ENCODE measurements around the gene UTP4. TPM values are rescaled to one million over a fixed set of nuclear protein-coding genes. Genes with fewer than 3 reads are reported as not detected.

UTP4 gene
- total RNA-seq, 1 donor from 2014 or later: 51.4 TPM

GRCh38 chr16:69088684-69089083 lies 43.8 kb upstream of the UTP4 start:
- Mint-ChIP-seq H3K4me1 (ENCODE audit: low read depth) (peaks cover 15% of the 10 kb centered on the region), H3K9me3 (ENCODE audit: low read depth) (no peaks in the 10 kb centered on the region)

GRCh38 chr16:69089091-69089910 lies 43.1 kb upstream of the UTP4 start:
- Mint-ChIP-seq H3K4me1 (ENCODE audit: low read depth) (peaks cover 15% of the 10 kb centered on the region), H3K36me3 (ENCODE audit: insufficient read depth) (peaks cover 3% of the 10 kb centered on the region), H3K4me3 (ENCODE audit: low read depth) (no peak overlapping the region), H3K27ac (peak overlapping the region; percentile 65), H3K9me3 (ENCODE audit: low read depth) (no peaks in the 10 kb centered on the region), H3K27me3 (no peaks in the 10 kb centered on the region)
- peak; percentile 14 for DNase-seq (ENCODE audit: low spot score, unreplicated experiment)
- no peak for TF ChIP-seq CTCF (IDR thresholded peaks at IDR 0.05; ENCODE audit: unreplicated experiment)

More at GRCh38 chr16:69088684-69089083, 43.8 kb upstream of the UTP4 start:
- DNase-seq (ENCODE audit: low spot score, unreplicated experiment): no peak
- no peak for TF ChIP-seq CTCF (IDR thresholded peaks at IDR 0.05; ENCODE audit: unreplicated experiment)
- no peak overlapping the region for H3K4me3 Mint-ChIP-seq (ENCODE audit: low read depth)
- peak overlapping the region; percentile 65 for H3K27ac Mint-ChIP-seq
- H3K36me3 Mint-ChIP-seq (ENCODE audit: insufficient read depth): peaks cover 3% of the 10 kb centered on the region
- no peaks in the 10 kb centered on the region for H3K27me3 Mint-ChIP-seq

- H3K9me3 Mint-ChIP-seq (ENCODE audit: low read depth): no peaks in the 10 kb centered on the region
- H3K36me3 Mint-ChIP-seq (ENCODE audit: insufficient read depth): no peaks in the 10 kb centered on the region
- no peaks in the 10 kb centered on the region for H3K27me3 Mint-ChIP-seq
- no peak for TF ChIP-seq CTCF (IDR thresholded peaks at IDR 0.05; ENCODE audit: unreplicated experiment)
- no peak for DNase-seq (ENCODE audit: low spot score, unreplicated experiment)
- peaks cover 9% of the 10 kb centered on the region for H3K4me1 Mint-ChIP-seq (ENCODE audit: low read depth)
- H3K27ac Mint-ChIP-seq: no peak overlapping the region
- no peak overlapping the region for H3K4me3 Mint-ChIP-seq (ENCODE audit: low read depth)
Measured at GRCh38 chr16:69093974-69094373, 38.5 kb upstream of the UTP4 start.

GRCh38 chr16:69094501-69094900 lies 37.9 kb upstream of the UTP4 start:
- Mint-ChIP-seq H3K9me3 (ENCODE audit: low read depth) (no peaks in the 10 kb centered on the region), H3K27ac (no peak overlapping the region), H3K4me1 (ENCODE audit: low read depth) (peaks cover 3% of the 10 kb centered on the region), H3K27me3 (no peaks in the 10 kb centered on the region), H3K4me3 (ENCODE audit: low read depth) (no peak overlapping the region), H3K36me3 (ENCODE audit: insufficient read depth) (no peaks in the 10 kb centered on the region)
- DNase-seq (ENCODE audit: low spot score, unreplicated experiment): no peak
- TF ChIP-seq CTCF (IDR thresholded peaks at IDR 0.05; ENCODE audit: unreplicated experiment): no peak

GRCh38 chr16:69095193-69095592 lies 37.3 kb upstream of the UTP4 start:
- no peaks in the 10 kb centered on the region for H3K27me3 Mint-ChIP-seq
- no peak overlapping the region for H3K27ac Mint-ChIP-seq
- H3K9me3 Mint-ChIP-seq (ENCODE audit: low read depth): no peaks in the 10 kb centered on the region
- H3K4me1 Mint-ChIP-seq (ENCODE audit: low read depth): peaks cover 5% of the 10 kb centered on the region
- no peak overlapping the region for H3K4me3 Mint-ChIP-seq (ENCODE audit: low read depth)
- TF ChIP-seq CTCF (IDR thresholded peaks at IDR 0.05; ENCODE audit: unreplicated experiment): no peak
- no peaks in the 10 kb centered on the region for H3K36me3 Mint-ChIP-seq (ENCODE audit: insufficient read depth)
- no peak for DNase-seq (ENCODE audit: low spot score, unreplicated experiment)
